Ectodermal cell (in vitro differentiated cells): ENCODE data around the gene TFF3.

Experiments
- H3K27ac ChIP-seq: 2 replicates; pipeline ENCODE4 v1.7.0; 2013; ENCODE audit warnings: mild to moderate bottlenecking, low read depth, low read length; ENCODE audit not compliant: insufficient read depth, poor library complexity, severe bottlenecking
- H3K27me3 ChIP-seq: 2 replicates; pipeline ENCODE4 v1.7.0; 2013; ENCODE audit warnings: mild to moderate bottlenecking, low read length; ENCODE audit not compliant: insufficient read depth, control insufficient read depth, poor library complexity, severe bottlenecking
- H3K36me3 ChIP-seq: one replicate; pipeline ENCODE4 v1.7.0; 2013; ENCODE audit warnings: low read length; ENCODE audit not compliant: control insufficient read depth, insufficient read depth
- H3K4me1 ChIP-seq: one replicate; pipeline ENCODE4 v1.7.0; 2013; ENCODE audit warnings: low read length; ENCODE audit not compliant: control insufficient read depth, insufficient read depth
- H3K4me3 ChIP-seq: 2 replicates; pipeline ENCODE4 v1.7.0; 2013; ENCODE audit warnings: low read depth, low read length, control low read depth; ENCODE audit not compliant: insufficient read depth
- H3K9me3 ChIP-seq: 2 replicates; pipeline ENCODE4 v1.7.0; 2013; ENCODE audit warnings: mild to moderate bottlenecking, low read length, moderate library complexity; ENCODE audit not compliant: control insufficient read depth
- WGBS, 2 experiments: methylation state at CpG; one replicate each; pipeline ENCODE4 v1.1.7; 2013; ENCODE audit warnings: missing lambda C conversion rate in 2 of 2; 5-methylcytosine and 5-hydroxymethylcytosine counted together

TFF3 gene

GRCh38 chr21:42356650-42357049 lies 41.4 kb upstream of the TFF3 start:
- no peaks in the 10 kb centered on the region for H3K9me3 ChIP-seq
- 71 to 77% methylated on average over 6 of the region's 6 CpGs for WGBS, 2 experiments
- H3K27me3 ChIP-seq = no peaks in the 10 kb centered on the region
- no peak overlapping the region for H3K27ac ChIP-seq
- H3K36me3 ChIP-seq = no peaks in the 10 kb centered on the region
- no peak overlapping the region for H3K4me3 ChIP-seq
- no peaks in the 10 kb centered on the region for H3K4me1 ChIP-seq

- WGBS, 2 experiments = 86 to 96% methylated on average over 2 of the region's 2 CpGs
- no peaks in the 10 kb centered on the region for H3K9me3 ChIP-seq
- H3K36me3 ChIP-seq = no peaks in the 10 kb centered on the region
- H3K4me3 ChIP-seq = no peak overlapping the region
- H3K27me3 ChIP-seq = no peaks in the 10 kb centered on the region
- no peaks in the 10 kb centered on the region for H3K4me1 ChIP-seq
- no peak overlapping the region for H3K27ac ChIP-seq
Measured at GRCh38 chr21:42356046-42356445, 40.8 kb upstream of the TFF3 start.

GRCh38 chr21:42353623-42354022 lies 38.4 kb upstream of the TFF3 start:
- Histone ChIP-seq H3K4me1 (no peaks in the 10 kb centered on the region), H3K4me3 (no peak overlapping the region), H3K27me3 (no peaks in the 10 kb centered on the region)

GRCh38 chr21:42352441-42353095 lies 37.4 kb upstream of the TFF3 start:
- no peaks in the 10 kb centered on the region for H3K4me1 ChIP-seq
- WGBS, 2 experiments = 89 to 91% methylated on average over 14 of the region's 14 CpGs
- no peak overlapping the region for H3K27ac ChIP-seq

More at GRCh38 chr21:42353623-42354022, 38.4 kb upstream of the TFF3 start:
- Histone ChIP-seq H3K9me3 (no peaks in the 10 kb centered on the region), H3K36me3 (no peaks in the 10 kb centered on the region), H3K27ac (no peak overlapping the region)
- WGBS, 2 experiments = 90 to 95% methylated on average over 5 of the region's 5 CpGs

GRCh38 chr21:42351626-42352440 lies 36.6 kb upstream of the TFF3 start:
- Histone ChIP-seq H3K27ac (no peak overlapping the region), H3K4me3 (no peak overlapping the region), H3K27me3 (no peaks in the 10 kb centered on the region), H3K4me1 (no peaks in the 10 kb centered on the region), H3K9me3 (no peaks in the 10 kb centered on the region), H3K36me3 (no peaks in the 10 kb centered on the region)
- 82 to 85% methylated on average over 11 of the region's 11 CpGs for whole genome bisulfite sequencing, 2 experiments

More at GRCh38 chr21:42352441-42353095, 37.4 kb upstream of the TFF3 start:
- H3K27me3 ChIP-seq = no peaks in the 10 kb centered on the region
- H3K4me3 ChIP-seq = no peak overlapping the region
- H3K9me3 ChIP-seq = no peaks in the 10 kb centered on the region
- no peaks in the 10 kb centered on the region for H3K36me3 ChIP-seq

- Histone ChIP-seq H3K27me3 (no peaks in the 10 kb centered on the region), H3K27ac (no peak within 1 kb of the TSS), H3K4me1 (no peaks in the 10 kb centered on the region), H3K9me3 (no peaks in the 10 kb centered on the region), H3K36me3 (no peaks in the 10 kb centered on the region), H3K4me3 (no peak within 1 kb of the TSS)
- WGBS, 2 experiments = 94 to 96% methylated on average over 13 of the region's 13 CpGs
Measured at GRCh38 chr21:42350927-42351426, 35.8 kb upstream of the TFF3 start, which contains the start of gene TFF2. TFF2 (minus strand) TSS chr21:42350994; CDS start chr21:42350957, 37 bp downstream.

GRCh38 chr21:42350318-42350910 lies 35.2 kb upstream of the TFF3 start:
- Histone ChIP-seq H3K4me3 (no peak overlapping the region), H3K27me3 (no peaks in the 10 kb centered on the region), H3K9me3 (no peaks in the 10 kb centered on the region), H3K27ac (no peak overlapping the region), H3K4me1 (no peaks in the 10 kb centered on the region), H3K36me3 (no peaks in the 10 kb centered on the region)
- 91 to 94% methylated on average over 11 of the region's 11 CpGs for WGBS, 2 experiments

- Histone ChIP-seq H3K4me1 (no peaks in the 10 kb centered on the region), H3K9me3 (no peaks in the 10 kb centered on the region), H3K4me3 (no peak overlapping the region), H3K36me3 (no peaks in the 10 kb centered on the region), H3K27me3 (no peaks in the 10 kb centered on the region), H3K27ac (no peak overlapping the region)
- 87% methylated on average over 14 of the region's 14 CpGs for WGBS, 2 experiments
Measured at GRCh38 chr21:42349420-42350317, 34.5 kb upstream of the TFF3 start.

- Histone ChIP-seq H3K4me1 (no peaks in the 10 kb centered on the region), H3K27ac (no peak overlapping the region), H3K4me3 (no peak overlapping the region), H3K27me3 (no peaks in the 10 kb centered on the region), H3K36me3 (no peaks in the 10 kb centered on the region), H3K9me3 (no peaks in the 10 kb centered on the region)
- 96 to 98% methylated on average over 2 of the region's 2 CpGs for WGBS, 2 experiments
Measured at GRCh38 chr21:42348762-42349161, 33.6 kb upstream of the TFF3 start.
